Gastrocnemius medialis (tissue), 4 donors: Measurements from ENCODE around the gene PLPPR4.

ENCODE experiments used
- CTCF ChIP-seq, 5 experiments: fragments of 450-650 bp in 3 of 5; fragments of 200-600 bp in 2 of 5; sonication (generic) in 2 of 5; IDR thresholded peaks in 4 of 5; conservative IDR thresholded peaks in 1 of 5; 1 replicate in 4 of 5; 2 replicates in 1 of 5; pipeline ENCODE4 v1.5.1; 2016 to 2019; ENCODE audit warnings: antibody characterized with exemption in 5 of 5, mild to moderate bottlenecking in 3 of 5, moderate library complexity in 3 of 5
- POLR2A ChIP-seq, 2 donors: fragments of 450-650 bp; IDR thresholded peaks; one replicate each; pipeline ENCODE4 v1.6.1; 2017; ENCODE audit warnings: antibody characterized with exemption in 2 of 2, mild to moderate bottlenecking in 2 of 2, moderate library complexity in 2 of 2

GRCh38 chr1:99232172-99232571 is 32.1 kb upstream of the PLPPR4 start:
- TF ChIP-seq POLR2A (IDR thresholded peaks at IDR 0.05) (no peak), CTCF (IDR thresholded peaks at IDR 0.05 in 4 of 5, conservative IDR thresholded peaks at IDR 0.05 in 1 of 5) (no peak)
